Smooth muscle cell (in vitro differentiated cells): ENCODE results near the gene GSTM1. TPM values are rescaled to one million over a fixed set of nuclear protein-coding genes. Genes with fewer than 3 reads are reported as not detected.
A peak's percentile ranks its signal among the peaks of the same experiment; 100 is the strongest.

ENCODE experiments used
- DNase-seq: peaks from one replicate; lab custom pipeline; 2025; ENCODE audit not compliant: unreplicated experiment; lab: John Stamatoyannopoulos, UW
- H2AFZ ChIP-seq: fragments of 200-600 bp; sonication (generic); 2 replicates; pipeline ENCODE4 v1.6.0; 2016; ENCODE audit warnings: antibody characterized with exemption, low read depth, mild to moderate bottlenecking
- H3F3A ChIP-seq: fragments of 200-600 bp; sonication (generic); 2 replicates; pipeline ENCODE4 v1.6.0; 2017; ENCODE audit warnings: antibody characterized with exemption, low read depth
- H3K27ac ChIP-seq: fragments of 200-600 bp; sonication (generic); 2 replicates; pipeline ENCODE4 v1.5.1; 2016; ENCODE audit warnings: low read depth, mild to moderate bottlenecking
- H3K27me3 ChIP-seq: fragments of 200-600 bp; sonication (generic); 2 replicates; pipeline ENCODE4 v1.6.1; 2016; ENCODE audit warnings: low read depth, mild to moderate bottlenecking
- H3K36me3 ChIP-seq: fragments of 200-600 bp; sonication (generic); 2 replicates; pipeline ENCODE4 v1.5.1; 2016; ENCODE audit warnings: low read depth
- H3K4me1 ChIP-seq: fragments of 200-600 bp; sonication (generic); 2 replicates; pipeline ENCODE4 v1.5.1; 2016; ENCODE audit warnings: low read depth
- H3K4me2 ChIP-seq: fragments of 200-600 bp; sonication (generic); 2 replicates; pipeline ENCODE4 v1.6.0; 2016; ENCODE audit warnings: mild to moderate bottlenecking
- H3K4me3 ChIP-seq: fragments of 200-600 bp; sonication (generic); 2 replicates; pipeline ENCODE4 v1.5.1; 2016; ENCODE audit warnings: mild to moderate bottlenecking
- H3K79me2 ChIP-seq: fragments of 200-600 bp; sonication (generic); 2 replicates; pipeline ENCODE4 v1.6.0; 2016; ENCODE audit warnings: low read depth, mild to moderate bottlenecking
- H3K9ac ChIP-seq: fragments of 200-600 bp; sonication (generic); 2 replicates; pipeline ENCODE4 v1.6.0; 2016; ENCODE audit warnings: low read depth
- H3K9me3 ChIP-seq: fragments of 200-600 bp; sonication (generic); replicated peaks from 2 replicates; pipeline ENCODE4 v1.5.1; 2016; ENCODE audit warnings: low read depth
- H4K20me1 ChIP-seq: fragments of 200-600 bp; sonication (generic); 2 replicates; pipeline ENCODE4 v1.6.0; 2016; ENCODE audit warnings: low read depth
- WGBS: methylation state at CpG from one replicate; pipeline ENCODE4 v1.1.7; 2016; ENCODE audit warnings: low lambda C conversion rate; 5-methylcytosine and 5-hydroxymethylcytosine counted together
- polyA plus RNA-seq: library from polyadenylated mRNA; unstranded; fragments of >200 nt; fragmentation: Nextera tagmentation; extraction: Ambion mirVana; gene quantifications from 2 replicates; pipeline ENCODE4 v1.2.1, GENCODE V29; 2016
- total RNA-seq: library from RNA; depleted of rRNA; stranded (reverse); fragments of >200 nt; gene quantifications from 2 replicates; pipeline ENCODE4 v1.2.3, GENCODE V29; 2014
- TF ChIP-seq, protein P1 (sequence below): fragments of 200-600 bp; sonication (generic); IDR thresholded peaks from 2 replicates; pipeline ENCODE4 v1.5.1; 2017; ENCODE audit warnings: borderline replicate concordance, mild to moderate bottlenecking, antibody characterized with exemption; ENCODE audit not compliant: insufficient read depth, poor library complexity, severe bottlenecking

GSTM1 gene
- total and polyA plus RNA-seq, 2 experiments from 2014 or later: 20.9 to 31.4 TPM

DNA sequence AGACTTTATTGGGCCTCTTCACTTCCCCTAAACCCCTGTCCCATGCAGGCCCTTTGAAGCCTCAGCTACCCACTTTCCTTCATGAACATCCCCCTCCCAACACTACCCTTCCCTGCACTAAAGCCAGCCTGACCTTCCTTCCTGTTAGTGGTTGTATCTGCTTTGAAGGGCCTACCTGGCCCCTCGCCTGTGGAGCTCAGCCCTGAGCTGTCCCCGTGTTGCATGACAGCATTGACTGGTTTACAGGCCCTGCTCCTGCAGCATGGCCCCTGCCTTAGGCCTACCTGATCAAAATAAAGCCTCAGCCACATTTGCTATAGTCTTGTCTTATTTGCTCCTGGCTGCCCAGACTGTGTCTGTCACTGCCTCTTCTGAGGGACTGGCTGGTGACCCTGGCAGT is 26.2 kb upstream of the GSTM1 start:
- Histone ChIP-seq H3K79me2 (no peaks in the 10 kb centered on the region), H3K9ac (no peak overlapping the region), H3F3A (no peaks in the 10 kb centered on the region), H3K27ac (no peak overlapping the region), H2AFZ (no peak overlapping the region), H3K9me3 (no peaks in the 10 kb centered on the region), H3K27me3 (no peaks in the 10 kb centered on the region), H3K36me3 (no peaks in the 10 kb centered on the region), H4K20me1 (no peaks in the 10 kb centered on the region), H3K4me1 (no peaks in the 10 kb centered on the region), H3K4me3 (no peak overlapping the region), H3K4me2 (no peak overlapping the region)
- TF ChIP-seq, protein P1, sequence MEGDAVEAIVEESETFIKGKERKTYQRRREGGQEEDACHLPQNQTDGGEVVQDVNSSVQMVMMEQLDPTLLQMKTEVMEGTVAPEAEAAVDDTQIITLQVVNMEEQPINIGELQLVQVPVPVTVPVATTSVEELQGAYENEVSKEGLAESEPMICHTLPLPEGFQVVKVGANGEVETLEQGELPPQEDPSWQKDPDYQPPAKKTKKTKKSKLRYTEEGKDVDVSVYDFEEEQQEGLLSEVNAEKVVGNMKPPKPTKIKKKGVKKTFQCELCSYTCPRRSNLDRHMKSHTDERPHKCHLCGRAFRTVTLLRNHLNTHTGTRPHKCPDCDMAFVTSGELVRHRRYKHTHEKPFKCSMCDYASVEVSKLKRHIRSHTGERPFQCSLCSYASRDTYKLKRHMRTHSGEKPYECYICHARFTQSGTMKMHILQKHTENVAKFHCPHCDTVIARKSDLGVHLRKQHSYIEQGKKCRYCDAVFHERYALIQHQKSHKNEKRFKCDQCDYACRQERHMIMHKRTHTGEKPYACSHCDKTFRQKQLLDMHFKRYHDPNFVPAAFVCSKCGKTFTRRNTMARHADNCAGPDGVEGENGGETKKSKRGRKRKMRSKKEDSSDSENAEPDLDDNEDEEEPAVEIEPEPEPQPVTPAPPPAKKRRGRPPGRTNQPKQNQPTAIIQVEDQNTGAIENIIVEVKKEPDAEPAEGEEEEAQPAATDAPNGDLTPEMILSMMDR: no peak
- WGBS: 83% methylated on average over 2 of the region's 2 CpGs
- DNase-seq: no peak

DNA sequence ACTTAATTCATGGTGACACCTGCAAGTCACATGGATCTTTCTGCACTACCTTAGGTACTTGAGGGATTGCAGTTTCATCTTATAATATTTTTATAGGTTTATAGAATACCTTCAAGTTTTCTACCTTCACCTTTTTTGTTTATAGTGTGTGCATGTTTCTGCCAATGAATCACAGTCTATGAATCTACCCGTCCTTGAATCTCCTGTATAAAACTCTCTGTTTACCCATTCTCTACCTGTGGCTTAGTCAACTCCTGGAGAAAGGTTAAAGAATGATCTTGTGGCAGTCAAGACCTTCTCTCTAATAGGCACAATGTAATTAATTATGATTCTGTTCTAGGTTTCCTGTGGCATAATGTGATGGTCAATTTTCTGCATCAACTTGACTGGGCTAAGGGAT is 22.9 kb upstream of the GSTM1 start:
- DNase-seq: no peak
- H2AFZ ChIP-seq: no peak overlapping the region
- no peak overlapping the region for H3K4me2 ChIP-seq
- WGBS: 27% methylated on average over 1 of the region's 1 CpG
- no peak overlapping the region for H3K4me3 ChIP-seq
- no peaks in the 10 kb centered on the region for H3K36me3 ChIP-seq
- no peak overlapping the region for H3K27ac ChIP-seq
- H3K9ac ChIP-seq: no peak overlapping the region
- H4K20me1 ChIP-seq: no peaks in the 10 kb centered on the region
- no peaks in the 10 kb centered on the region for H3K79me2 ChIP-seq
- H3K27me3 ChIP-seq: no peaks in the 10 kb centered on the region
- H3K4me1 ChIP-seq: peaks cover 10% of the 10 kb centered on the region
- no peaks in the 10 kb centered on the region for H3F3A ChIP-seq
- TF ChIP-seq, protein P1: no peak
- no peaks in the 10 kb centered on the region for H3K9me3 ChIP-seq

DNA sequence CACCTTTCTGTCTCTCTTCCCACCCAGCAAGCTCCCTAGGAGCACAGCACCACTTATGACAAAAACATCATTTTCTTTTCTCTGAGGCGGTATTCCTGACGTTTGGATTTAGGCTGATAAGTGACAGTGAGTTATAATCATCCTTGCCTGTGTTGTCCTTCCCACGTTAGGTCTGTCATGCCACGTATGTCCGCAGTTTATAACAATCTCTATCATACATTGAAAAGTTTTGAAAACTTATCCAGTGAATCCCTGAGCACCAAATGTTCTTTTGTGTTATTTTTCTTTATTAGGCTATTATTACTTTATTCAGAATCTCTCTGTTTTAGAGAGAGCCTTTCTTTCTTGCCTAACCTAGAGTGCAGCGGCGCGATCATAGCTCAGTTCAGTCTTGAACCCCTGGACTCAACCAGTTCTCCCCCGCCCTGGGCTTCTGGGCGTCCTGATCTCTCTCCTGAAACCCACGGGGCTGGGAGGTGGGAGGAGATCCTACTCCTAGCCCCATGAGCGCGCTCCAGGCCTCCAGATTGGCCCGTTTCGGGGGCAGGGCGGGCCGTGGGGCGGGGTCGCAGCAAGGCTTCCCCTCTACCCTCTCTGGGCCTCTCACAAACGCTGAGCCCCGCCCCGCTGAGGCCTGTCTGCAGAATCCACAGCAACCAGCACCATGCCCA is 20.0 kb upstream of the GSTM1 start, which contains the start of gene GSTM2:
GSTM2 (plus strand) TSS at position 606 of the 671 bp plus-strand sequence; CDS start at position 665, 59 bp downstream.
- peak; percentile 70 for DNase-seq
- TF ChIP-seq, protein P1: no peak
- no peak within 1 kb of the TSS for H3K27ac ChIP-seq

DNA sequence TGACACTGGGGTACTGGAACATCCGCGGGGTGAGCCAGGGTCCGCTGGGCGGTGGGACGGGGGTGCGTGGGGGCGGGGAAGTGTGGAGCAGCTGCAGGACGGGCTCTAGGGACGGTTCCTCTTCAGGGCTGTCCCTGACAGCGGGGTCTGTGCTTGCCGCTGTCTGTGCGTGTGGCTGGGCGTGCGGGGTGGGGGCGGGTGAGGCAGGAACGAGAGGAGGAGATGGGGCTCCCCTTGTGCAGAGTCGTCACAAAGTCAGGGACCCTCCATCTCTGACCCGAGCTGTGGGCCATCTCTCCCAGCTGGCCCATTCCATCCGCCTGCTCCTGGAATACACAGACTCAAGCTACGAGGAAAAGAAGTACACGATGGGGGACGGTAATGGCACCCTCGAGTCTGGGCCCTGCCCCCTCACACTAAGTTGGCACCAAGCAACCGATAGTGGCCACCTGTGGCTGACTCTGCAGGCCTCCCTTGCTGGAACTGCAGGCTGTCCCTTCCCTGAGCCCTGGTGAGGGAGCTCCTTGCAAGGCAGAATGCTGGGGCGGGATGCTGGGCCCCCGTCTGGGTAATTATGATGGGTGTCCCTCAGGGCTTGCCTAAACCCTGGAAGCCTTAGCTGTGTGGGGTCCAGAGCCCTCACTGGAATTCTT is 19.4 kb upstream of the GSTM1 start:
- H3K4me2 ChIP-seq: peak overlapping the region; percentile 92
- no peak overlapping the region for H3K9ac ChIP-seq
- H4K20me1 ChIP-seq: no peaks in the 10 kb centered on the region
- peaks cover 10% of the 10 kb centered on the region for H3K4me1 ChIP-seq
- no peak overlapping the region for H3K27ac ChIP-seq
- H3K9me3 ChIP-seq: no peaks in the 10 kb centered on the region
- no peaks in the 10 kb centered on the region for H3K27me3 ChIP-seq
- TF ChIP-seq, protein P1: no peak
- H3K4me3 ChIP-seq: peak overlapping the region; percentile 63
- DNase-seq: no peak
- peak overlapping the region; percentile 97 for H2AFZ ChIP-seq
- 21% methylated on average over 24 of the region's 26 CpGs for WGBS
- no peaks in the 10 kb centered on the region for H3K79me2 ChIP-seq
- no peaks in the 10 kb centered on the region for H3F3A ChIP-seq
- no peaks in the 10 kb centered on the region for H3K36me3 ChIP-seq

More for the DNA sequence above, 20.0 kb upstream of the GSTM1 start, which contains the start of gene GSTM2:
- Histone ChIP-seq H4K20me1 (no peaks in the 10 kb centered on the region), H3K4me3 (peak within 1 kb of the TSS; percentile 63), H3K36me3 (no peaks in the 10 kb centered on the region), H3K9ac (peak within 1 kb of the TSS; percentile 22), H3K9me3 (no peaks in the 10 kb centered on the region), H3K79me2 (no peaks in the 10 kb centered on the region), H3K4me2 (peak within 1 kb of the TSS; percentile 92), H3K4me1 (peaks cover 10% of the 10 kb centered on the region), H3F3A (no peaks in the 10 kb centered on the region), H2AFZ (peak within 1 kb of the TSS; percentile 97), H3K27me3 (no peaks in the 10 kb centered on the region)
- 17% methylated on average over 16 of the region's 22 CpGs for WGBS
